Stomach (tissue), 9 donors: Measurements from ENCODE around the gene MMS22L. TPM values are rescaled to one million over a fixed set of nuclear protein-coding genes. Genes with fewer than 3 reads are reported as not detected.

Experiments
- DNase-seq, 2 donors: peaks; one replicate each; pipeline versions ENCODE4 v3.0.0 to v3.0.0-alpha.2; 2013 to 2019
- H3K27ac ChIP-seq, 5 donors: fragments of 200-600 bp in 4 of 5; sonication (generic) in 4 of 5; one replicate each; pipeline ENCODE4 v1.5.1; 2013 to 2019; ENCODE audit warnings: mild to moderate bottlenecking in 1 of 5, moderate library complexity in 1 of 5
- H3K27me3 ChIP-seq, 3 donors: fragments of 200-600 bp; sonication (generic); one replicate each; pipeline ENCODE4 v1.5.1; 2017 to 2019; ENCODE audit warnings: mixed run types in 1 of 3
- H3K36me3 ChIP-seq, 4 donors: fragments of 200-600 bp; sonication (generic); 1 replicate in 3 of 4; 2 replicates in 1 of 4; pipeline ENCODE4 v1.5.1; 2016 to 2019
- H3K4me1 ChIP-seq, 4 donors: fragments of 200-600 bp; sonication (generic); one replicate each; pipeline ENCODE4 v1.5.1; 2016 to 2019
- H3K4me3 ChIP-seq, 4 donors: fragments of 200-600 bp; sonication (generic) in 3 of 4; one replicate each; pipeline ENCODE4 v1.5.1; 2016 to 2019; ENCODE audit warnings: mild to moderate bottlenecking in 1 of 4
- H3K9me3 ChIP-seq, 4 donors: fragments of 200-600 bp; sonication (generic); one replicate each; pipeline ENCODE4 v1.5.1; 2016 to 2019
- CTCF ChIP-seq, 7 experiments: fragments of 450-650 bp in 4 of 7; fragments of 200-600 bp in 3 of 7; sonication (generic) in 3 of 7; IDR thresholded peaks; one replicate each; pipeline ENCODE4 v1.5.1; 2016 to 2019; ENCODE audit warnings: antibody characterized with exemption in 7 of 7, control low read depth in 2 of 7, mild to moderate bottlenecking in 1 of 7
- EP300 ChIP-seq: sonication (generic); formaldehyde crosslinking; IDR thresholded peaks from one replicate; pipeline ENCODE4 v1.6.1; 2017; ENCODE audit warnings: antibody characterized with exemption
- POLR2A ChIP-seq, 4 donors: fragments of 450-650 bp; IDR thresholded peaks; one replicate each; pipeline ENCODE4 v1.6.1; 2016; ENCODE audit warnings: antibody characterized with exemption in 4 of 4, control low read depth in 2 of 4, mild to moderate bottlenecking in 1 of 4, moderate library complexity in 1 of 4
- POLR2AphosphoS5 ChIP-seq, 3 donors: sonication (generic); formaldehyde crosslinking; IDR thresholded peaks; one replicate each; pipeline ENCODE4 v1.6.1; 2016; ENCODE audit warnings: antibody characterized with exemption in 3 of 3
- WGBS, 5 donors: extraction: QIAGEN DNeasy Blood & Tissue Kit in 3 of 5; methylation state at CpG; one replicate each; pipeline versions ENCODE4 v1.1.5 to v1.1.7; 2013 to 2018; 5-methylcytosine and 5-hydroxymethylcytosine counted together
- intact Hi-C: fragments of 100-400 bp; cut with DNase I; formaldehyde crosslinking; loops from one replicate; pipeline ENCODE4 v1.15.1; 2023; ENCODE audit warnings: low total_unique reads
- polyA plus RNA-seq, 3 donors: library from polyadenylated mRNA; stranded (reverse); fragments of 200-250 nt; gene quantifications; one replicate each; pipeline ENCODE4 v1.2.3, GENCODE V29; 2013
- total RNA-seq, 5 donors: library from RNA; depleted of rRNA; stranded (reverse); fragments of >200 nt; gene quantifications; one replicate each; pipeline versions ENCODE4 v1.1.0 to v1.2.3, GENCODE V29; 2014 to 2016
- donor health status: healthy with polysubstance abuse.
- donor health status: Bipolar disorder and iron deficiency.
- donor health status: healthy.

MMS22L gene
- total and polyA plus RNA-seq, 8 donors: 0.81 to 27.7 (median 3.6) TPM

- no peaks in the 10 kb centered on the region for H3K27me3 ChIP-seq
- WGBS, 5 donors: 82 to 98% (median 95%) methylated on average over 3 of the region's 3 CpGs
- intact Hi-C loops: no loop called here
- no peak overlapping the region for H3K4me3 ChIP-seq
- no peaks in the 10 kb centered on the region for H3K4me1 ChIP-seq
- H3K27ac ChIP-seq: no peak overlapping the region
- no peak for DNase-seq
- peaks cover 0 to 21% (median 18%) of the 10 kb centered on the region in 4 donors for H3K36me3 ChIP-seq
- H3K9me3 ChIP-seq: no peaks in the 10 kb centered on the region
- TF ChIP-seq POLR2AphosphoS5 (IDR thresholded peaks at IDR 0.05) (no peak), CTCF (IDR thresholded peaks at IDR 0.05) (no peak), EP300 (no peak), POLR2A (IDR thresholded peaks at IDR 0.05) (no peak)
Observed at GRCh38 chr6:97150932-97151331, 132.1 kb downstream of the MMS22L start.

- TF ChIP-seq CTCF (IDR thresholded peaks at IDR 0.05) (no peak), POLR2A (IDR thresholded peaks at IDR 0.05) (no peak), EP300 (no peak), POLR2AphosphoS5 (IDR thresholded peaks at IDR 0.05) (no peak)
- peaks cover 0 to 21% (median 18%) of the 10 kb centered on the region in 4 donors for H3K36me3 ChIP-seq
- no peak for DNase-seq
- intact Hi-C loops: no loop called here
- 93 to 100% (median 97%) methylated on average over 1 of the region's 1 CpG for WGBS, 5 donors
- no peaks in the 10 kb centered on the region for H3K4me1 ChIP-seq
- no peak overlapping the region for H3K27ac ChIP-seq
- no peaks in the 10 kb centered on the region for H3K9me3 ChIP-seq
- no peak overlapping the region for H3K4me3 ChIP-seq
- H3K27me3 ChIP-seq: no peaks in the 10 kb centered on the region
Observed at GRCh38 chr6:97147421-97147820, 135.6 kb downstream of the MMS22L start.

- Histone ChIP-seq H3K36me3 (peaks cover 0 to 16% (median 7%) of the 10 kb centered on the region in 4 donors), H3K27ac (no peak overlapping the region), H3K27me3 (no peaks in the 10 kb centered on the region), H3K9me3 (no peaks in the 10 kb centered on the region), H3K4me3 (no peak overlapping the region), H3K4me1 (no peaks in the 10 kb centered on the region)
- no peak for TF ChIP-seq POLR2AphosphoS5 (IDR thresholded peaks at IDR 0.05)
- TF ChIP-seq EP300: no peak
- no peak for TF ChIP-seq POLR2A (IDR thresholded peaks at IDR 0.05)
- TF ChIP-seq CTCF (IDR thresholded peaks at IDR 0.05): no peak
- DNase-seq: no peak
- WGBS, 5 donors: 86 to 100% (median 100%) methylated on average over 1 of the region's 1 CpG
- intact Hi-C loops: no loop called here
Observed at GRCh38 chr6:97145691-97146090, 137.3 kb downstream of the MMS22L start.

- Histone ChIP-seq H3K36me3 (no peaks in the 10 kb centered on the region), H3K4me3 (no peak overlapping the region)
- no peak for TF ChIP-seq CTCF (IDR thresholded peaks at IDR 0.05)
- no peak for TF ChIP-seq POLR2AphosphoS5 (IDR thresholded peaks at IDR 0.05)
- TF ChIP-seq POLR2A (IDR thresholded peaks at IDR 0.05): no peak
- TF ChIP-seq EP300: no peak
Observed at GRCh38 chr6:97141756-97142155, 141.3 kb downstream of the MMS22L start.

More at GRCh38 chr6:97141756-97142155, 141.3 kb downstream of the MMS22L start:
- no peak for DNase-seq
- Histone ChIP-seq H3K27ac (no peak overlapping the region), H3K27me3 (no peaks in the 10 kb centered on the region), H3K9me3 (no peaks in the 10 kb centered on the region), H3K4me1 (no peaks in the 10 kb centered on the region)
- intact Hi-C loops: no loop called here
